ENCODE results near the gene COL28A1.

DNA sequence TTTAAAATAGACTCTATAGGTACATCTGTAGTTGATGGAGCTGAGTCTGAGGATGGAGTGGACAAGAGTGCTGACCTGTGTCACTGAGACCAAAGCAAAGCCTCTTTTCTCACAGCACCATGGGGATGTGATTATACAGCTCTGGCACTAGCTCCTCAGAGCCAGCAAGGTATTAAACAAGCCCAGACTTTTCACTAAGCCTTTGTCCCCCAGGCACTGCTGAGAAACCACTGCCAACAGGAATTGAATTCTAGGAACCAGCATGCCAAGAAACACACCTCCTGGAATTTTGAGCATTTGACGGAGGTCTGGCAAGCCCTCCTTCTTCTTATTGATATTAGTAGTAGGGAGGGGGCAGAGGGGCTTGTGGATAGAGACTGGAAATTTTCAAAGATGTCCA lies 206.3 kb downstream of the COL28A1 start:
- TF ChIP-seq RELA (CRISPR knock-in tag; IDR thresholded peaks at IDR 0.05; ENCODE audit: borderline replicate concordance): no peak
- TF ChIP-seq TCF7 (CRISPR knock-in tag; IDR thresholded peaks at IDR 0.05; ENCODE audit: low read depth): no peak
- TF ChIP-seq, protein P1, sequence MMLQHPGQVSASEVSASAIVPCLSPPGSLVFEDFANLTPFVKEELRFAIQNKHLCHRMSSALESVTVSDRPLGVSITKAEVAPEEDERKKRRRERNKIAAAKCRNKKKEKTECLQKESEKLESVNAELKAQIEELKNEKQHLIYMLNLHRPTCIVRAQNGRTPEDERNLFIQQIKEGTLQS (CRISPR knock-in tag; conservative IDR thresholded peaks at IDR 0.05): no peak
- TF ChIP-seq, protein P2, sequence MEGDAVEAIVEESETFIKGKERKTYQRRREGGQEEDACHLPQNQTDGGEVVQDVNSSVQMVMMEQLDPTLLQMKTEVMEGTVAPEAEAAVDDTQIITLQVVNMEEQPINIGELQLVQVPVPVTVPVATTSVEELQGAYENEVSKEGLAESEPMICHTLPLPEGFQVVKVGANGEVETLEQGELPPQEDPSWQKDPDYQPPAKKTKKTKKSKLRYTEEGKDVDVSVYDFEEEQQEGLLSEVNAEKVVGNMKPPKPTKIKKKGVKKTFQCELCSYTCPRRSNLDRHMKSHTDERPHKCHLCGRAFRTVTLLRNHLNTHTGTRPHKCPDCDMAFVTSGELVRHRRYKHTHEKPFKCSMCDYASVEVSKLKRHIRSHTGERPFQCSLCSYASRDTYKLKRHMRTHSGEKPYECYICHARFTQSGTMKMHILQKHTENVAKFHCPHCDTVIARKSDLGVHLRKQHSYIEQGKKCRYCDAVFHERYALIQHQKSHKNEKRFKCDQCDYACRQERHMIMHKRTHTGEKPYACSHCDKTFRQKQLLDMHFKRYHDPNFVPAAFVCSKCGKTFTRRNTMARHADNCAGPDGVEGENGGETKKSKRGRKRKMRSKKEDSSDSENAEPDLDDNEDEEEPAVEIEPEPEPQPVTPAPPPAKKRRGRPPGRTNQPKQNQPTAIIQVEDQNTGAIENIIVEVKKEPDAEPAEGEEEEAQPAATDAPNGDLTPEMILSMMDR (IDR thresholded peaks at IDR 0.05): no peak
- TF ChIP-seq ESRRA (CRISPR knock-in tag; IDR thresholded peaks at IDR 0.05; ENCODE audit: borderline replicate concordance): no peak
- no peak for TF ChIP-seq NR3C1 (CRISPR knock-in tag; conservative IDR thresholded peaks at IDR 0.05; ENCODE audit: low read depth)
- TF ChIP-seq, protein P3, sequence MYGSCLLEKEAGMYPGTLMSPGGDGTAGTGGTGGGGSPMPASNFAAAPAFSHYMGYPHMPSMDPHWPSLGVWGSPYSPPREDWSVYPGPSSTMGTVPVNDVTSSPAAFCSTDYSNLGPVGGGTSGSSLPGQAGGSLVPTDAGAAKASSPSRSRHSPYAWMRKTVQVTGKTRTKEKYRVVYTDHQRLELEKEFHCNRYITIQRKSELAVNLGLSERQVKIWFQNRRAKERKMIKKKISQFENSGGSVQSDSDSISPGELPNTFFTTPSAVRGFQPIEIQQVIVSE (CRISPR knock-in tag; IDR thresholded peaks at IDR 0.05; ENCODE audit: borderline replicate concordance): no peak
- TF ChIP-seq IRF2 (CRISPR knock-in tag; IDR thresholded peaks at IDR 0.05; ENCODE audit: borderline replicate concordance, low read depth): no peak
- TF ChIP-seq NFYB (CRISPR knock-in tag; conservative IDR thresholded peaks at IDR 0.05; ENCODE audit: low read depth): no peak
- TF ChIP-seq ZBTB21 (CRISPR knock-in tag; IDR thresholded peaks at IDR 0.05; ENCODE audit: borderline replicate concordance): no peak
- TF ChIP-seq, protein P4, sequence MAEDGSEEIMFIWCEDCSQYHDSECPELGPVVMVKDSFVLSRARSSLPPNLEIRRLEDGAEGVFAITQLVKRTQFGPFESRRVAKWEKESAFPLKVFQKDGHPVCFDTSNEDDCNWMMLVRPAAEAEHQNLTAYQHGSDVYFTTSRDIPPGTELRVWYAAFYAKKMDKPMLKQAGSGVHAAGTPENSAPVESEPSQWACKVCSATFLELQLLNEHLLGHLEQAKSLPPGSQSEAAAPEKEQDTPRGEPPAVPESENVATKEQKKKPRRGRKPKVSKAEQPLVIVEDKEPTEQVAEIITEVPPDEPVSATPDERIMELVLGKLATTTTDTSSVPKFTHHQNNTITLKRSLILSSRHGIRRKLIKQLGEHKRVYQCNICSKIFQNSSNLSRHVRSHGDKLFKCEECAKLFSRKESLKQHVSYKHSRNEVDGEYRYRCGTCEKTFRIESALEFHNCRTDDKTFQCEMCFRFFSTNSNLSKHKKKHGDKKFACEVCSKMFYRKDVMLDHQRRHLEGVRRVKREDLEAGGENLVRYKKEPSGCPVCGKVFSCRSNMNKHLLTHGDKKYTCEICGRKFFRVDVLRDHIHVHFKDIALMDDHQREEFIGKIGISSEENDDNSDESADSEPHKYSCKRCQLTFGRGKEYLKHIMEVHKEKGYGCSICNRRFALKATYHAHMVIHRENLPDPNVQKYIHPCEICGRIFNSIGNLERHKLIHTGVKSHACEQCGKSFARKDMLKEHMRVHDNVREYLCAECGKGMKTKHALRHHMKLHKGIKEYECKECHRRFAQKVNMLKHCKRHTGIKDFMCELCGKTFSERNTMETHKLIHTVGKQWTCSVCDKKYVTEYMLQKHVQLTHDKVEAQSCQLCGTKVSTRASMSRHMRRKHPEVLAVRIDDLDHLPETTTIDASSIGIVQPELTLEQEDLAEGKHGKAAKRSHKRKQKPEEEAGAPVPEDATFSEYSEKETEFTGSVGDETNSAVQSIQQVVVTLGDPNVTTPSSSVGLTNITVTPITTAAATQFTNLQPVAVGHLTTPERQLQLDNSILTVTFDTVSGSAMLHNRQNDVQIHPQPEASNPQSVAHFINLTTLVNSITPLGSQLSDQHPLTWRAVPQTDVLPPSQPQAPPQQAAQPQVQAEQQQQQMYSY (CRISPR knock-in tag; IDR thresholded peaks at IDR 0.05): no peak
- no peak for TF ChIP-seq FOXP1 (CRISPR knock-in tag; IDR thresholded peaks at IDR 0.05; ENCODE audit: borderline replicate concordance)
- TF ChIP-seq ATF1 (CRISPR knock-in tag; IDR thresholded peaks at IDR 0.05): no peak
- TF ChIP-seq, protein P5, sequence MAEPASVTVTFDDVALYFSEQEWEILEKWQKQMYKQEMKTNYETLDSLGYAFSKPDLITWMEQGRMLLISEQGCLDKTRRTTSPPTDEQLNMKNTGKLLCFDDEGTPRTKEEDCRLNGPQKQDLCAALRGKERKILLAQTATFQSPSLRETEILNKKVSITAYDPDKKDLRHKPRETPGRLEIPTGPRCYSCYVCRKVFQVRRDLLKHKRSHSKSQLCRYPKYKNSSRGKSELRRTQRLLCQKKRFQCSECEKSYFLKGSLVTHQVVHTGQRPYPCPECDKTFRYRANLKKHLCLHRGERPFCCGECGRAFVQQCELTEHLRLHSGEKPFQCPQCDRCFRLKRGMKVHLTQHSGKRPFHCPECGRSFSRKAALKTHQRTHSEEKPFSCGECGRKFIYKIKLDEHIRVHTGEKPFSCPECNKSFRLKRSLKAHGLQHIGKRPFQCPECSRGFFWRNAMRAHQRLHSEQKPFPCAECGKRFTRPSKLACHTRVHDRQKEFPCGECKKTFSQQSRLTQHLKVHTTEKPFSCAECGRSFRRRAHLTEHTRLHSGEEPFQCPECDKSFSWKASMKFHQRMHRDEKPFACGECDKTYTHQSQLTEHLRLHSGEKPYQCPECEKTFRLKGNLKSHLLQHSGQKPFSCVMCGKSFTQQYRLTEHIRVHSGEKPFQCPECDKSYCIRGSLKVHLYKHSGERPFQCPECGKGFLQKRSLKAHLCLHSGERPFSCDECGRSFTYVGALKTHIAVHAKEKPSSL (CRISPR knock-in tag; conservative IDR thresholded peaks at IDR 0.05): no peak
